ENCODE results near the gene ITGB8.

DNA sequence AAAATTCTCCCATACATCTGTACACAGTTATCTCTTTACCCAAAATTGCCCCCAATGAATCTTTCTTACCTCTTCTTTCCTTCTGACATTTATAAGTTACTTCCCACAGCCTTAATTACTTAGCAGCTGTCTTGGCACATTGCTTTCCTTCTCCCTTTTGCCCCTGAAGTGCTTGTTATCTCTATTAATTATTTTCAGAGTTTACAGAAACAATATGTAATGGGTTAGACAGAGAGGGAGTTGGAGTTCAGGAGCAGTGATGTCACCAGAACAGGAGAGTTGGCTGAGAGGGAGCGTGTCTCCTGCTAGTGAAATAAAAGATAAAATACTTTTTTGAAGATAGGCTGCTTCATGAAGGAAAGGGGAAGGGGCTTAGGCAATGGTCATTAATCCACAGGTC is 57.4 kb downstream of the ITGB8 start:
- TF ChIP-seq CTCF (IDR thresholded peaks at IDR 0.05) (no peak), POLR2A (IDR thresholded peaks at IDR 0.05) (no peak), EP300 (IDR thresholded peaks at IDR 0.05) (no peak)

Data from ovary (tissue), 3 donors.